Hepatocyte (in vitro differentiated cells): ENCODE results near the gene GNAZ. TPM values are rescaled to one million over a fixed set of nuclear protein-coding genes. Genes with fewer than 3 reads are reported as not detected.

Experiments used
- DNase-seq: peaks from one replicate; pipeline ENCODE4 v3.0.0-alpha.2; 2016; ENCODE audit warnings: low spot score
- H2AFZ ChIP-seq: fragments of 200-600 bp; sonication (generic); 2 replicates; pipeline ENCODE4 v1.6.0; 2016; ENCODE audit warnings: antibody characterized with exemption, mild to moderate bottlenecking
- H3K27ac ChIP-seq: fragments of 200-600 bp; sonication (generic); 2 replicates; pipeline ENCODE4 v1.5.1; 2016; ENCODE audit warnings: mild to moderate bottlenecking
- H3K27me3 ChIP-seq: fragments of 200-600 bp; sonication (generic); 2 replicates; pipeline ENCODE4 v1.6.1; 2016
- H3K36me3 ChIP-seq: fragments of 200-600 bp; sonication (generic); replicated peaks from 2 replicates; pipeline ENCODE4 v1.5.1; 2016; ENCODE audit warnings: low read depth; ENCODE audit not compliant: insufficient read depth
- H3K4me1 ChIP-seq: fragments of 200-600 bp; sonication (generic); 2 replicates; pipeline ENCODE4 v1.5.1; 2016; ENCODE audit warnings: mild to moderate bottlenecking, moderate library complexity; ENCODE audit not compliant: insufficient read depth
- H3K4me2 ChIP-seq: fragments of 200-600 bp; sonication (generic); 2 replicates; pipeline ENCODE4 v1.6.0; 2016
- H3K4me3 ChIP-seq: fragments of 200-600 bp; sonication (generic); 2 replicates; pipeline ENCODE4 v1.5.1; 2016; ENCODE audit warnings: mild to moderate bottlenecking
- H3K79me2 ChIP-seq: fragments of 200-600 bp; sonication (generic); 2 replicates; pipeline ENCODE4 v1.6.0; 2017; ENCODE audit warnings: mild to moderate bottlenecking
- H3K9me2 ChIP-seq: fragments of 200-600 bp; sonication (generic); replicated peaks from 2 replicates; pipeline ENCODE4 v1.6.0; 2017; ENCODE audit warnings: mild to moderate bottlenecking; ENCODE audit not compliant: insufficient read depth
- H3K9me3 ChIP-seq: fragments of 200-600 bp; sonication (generic); 2 replicates; pipeline ENCODE4 v1.5.1; 2016; ENCODE audit warnings: low read depth, mild to moderate bottlenecking
- H4K20me1 ChIP-seq: fragments of 200-600 bp; sonication (generic); 2 replicates; pipeline ENCODE4 v1.6.0; 2016; ENCODE audit warnings: mild to moderate bottlenecking; ENCODE audit not compliant: insufficient read depth, poor library complexity, severe bottlenecking
- CTCF ChIP-seq: fragments of 200-600 bp; sonication (generic); IDR thresholded peaks from 2 replicates; pipeline ENCODE4 v1.5.1; 2016; ENCODE audit warnings: antibody characterized with exemption, mild to moderate bottlenecking; ENCODE audit not compliant: poor library complexity
- EZH2 ChIP-seq: fragments of 200-600 bp; sonication (generic); IDR thresholded peaks from 2 replicates; pipeline ENCODE4 v1.6.1; 2016; ENCODE audit warnings: antibody characterized with exemption, mild to moderate bottlenecking, borderline replicate concordance
- EZH2phosphoT487 ChIP-seq: fragments of 200-600 bp; sonication (generic); IDR thresholded peaks from one replicate; pipeline ENCODE4 v1.6.1; 2018; ENCODE audit warnings: antibody characterized with exemption, mild to moderate bottlenecking, low read depth, moderate library complexity; ENCODE audit not compliant: unreplicated experiment, severe bottlenecking
- WGBS: methylation state at CpG from one replicate; pipeline ENCODE4 v1.1.6; 2016; ENCODE audit warnings: low lambda C conversion rate; ENCODE audit errors: missing lambda C conversion rate; 5-methylcytosine and 5-hydroxymethylcytosine counted together
- polyA plus RNA-seq: library from polyadenylated mRNA; unstranded; fragments of >200 nt; fragmentation: Nextera tagmentation; extraction: Ambion mirVana; gene quantifications from 2 replicates; pipeline ENCODE4 v1.2.1, GENCODE V29; 2016
- total RNA-seq: library from RNA; depleted of rRNA; stranded (reverse); fragments of >200 nt; gene quantifications from 2 replicates; pipeline ENCODE4 v1.2.3, GENCODE V29; 2014

GNAZ gene
- total and polyA plus RNA-seq, 2 experiments from 2014 or later: 3.4 to 4.1 TPM

- Histone ChIP-seq H4K20me1 (no peaks in the 10 kb centered on the region), H2AFZ (no peak overlapping the region), H3K4me2 (no peak overlapping the region), H3K4me3 (no peak overlapping the region), H3K9me3 (no peaks in the 10 kb centered on the region), H3K27ac (no peak overlapping the region), H3K27me3 (no peaks in the 10 kb centered on the region), H3K4me1 (peaks cover 3% of the 10 kb centered on the region), H3K79me2 (no peaks in the 10 kb centered on the region), H3K9me2 (no peaks in the 10 kb centered on the region), H3K36me3 (no peaks in the 10 kb centered on the region)
- WGBS: 93% methylated on average over 17 of the region's 17 CpGs
- DNase-seq: no peak
- TF ChIP-seq EZH2: no peak
- no peak for TF ChIP-seq EZH2phosphoT487
- TF ChIP-seq CTCF: no peak
Observed at GRCh38 chr22:23107487-23108248, 37.3 kb downstream of the GNAZ start.

GRCh38 chr22:23108249-23109078 is 38.1 kb downstream of the GNAZ start:
- H3K9me3 ChIP-seq: no peaks in the 10 kb centered on the region
- TF ChIP-seq EZH2phosphoT487: no peak
- no peak for TF ChIP-seq CTCF
- no peak for TF ChIP-seq EZH2
- H4K20me1 ChIP-seq: no peaks in the 10 kb centered on the region
- no peak overlapping the region for H3K4me3 ChIP-seq
- H3K4me2 ChIP-seq: no peak overlapping the region
- H3K36me3 ChIP-seq: no peaks in the 10 kb centered on the region
- H3K9me2 ChIP-seq: no peaks in the 10 kb centered on the region
- no peaks in the 10 kb centered on the region for H3K27me3 ChIP-seq
- H3K79me2 ChIP-seq: no peaks in the 10 kb centered on the region
- H3K4me1 ChIP-seq: peaks cover 3% of the 10 kb centered on the region
- no peak for DNase-seq
- WGBS: 95% methylated on average over 7 of the region's 7 CpGs
- no peak overlapping the region for H3K27ac ChIP-seq
- H2AFZ ChIP-seq: no peak overlapping the region

GRCh38 chr22:23109079-23109347 is 38.7 kb downstream of the GNAZ start:
- WGBS: 98% methylated on average over 6 of the region's 6 CpGs
- peaks cover 3% of the 10 kb centered on the region for H3K4me1 ChIP-seq
- no peak overlapping the region for H2AFZ ChIP-seq
- H3K4me2 ChIP-seq: no peak overlapping the region
- no peak for DNase-seq
- H3K27ac ChIP-seq: no peak overlapping the region
- no peaks in the 10 kb centered on the region for H3K27me3 ChIP-seq
- H3K9me3 ChIP-seq: no peaks in the 10 kb centered on the region
- no peaks in the 10 kb centered on the region for H3K36me3 ChIP-seq
- no peak for TF ChIP-seq EZH2
- TF ChIP-seq EZH2phosphoT487: no peak
- no peak for TF ChIP-seq CTCF
- H3K4me3 ChIP-seq: no peak overlapping the region
- H3K79me2 ChIP-seq: no peaks in the 10 kb centered on the region
- H4K20me1 ChIP-seq: no peaks in the 10 kb centered on the region
- no peaks in the 10 kb centered on the region for H3K9me2 ChIP-seq
